Esophagus muscularis mucosa (tissue), 4 donors: Measurements from ENCODE around the gene PPARG. TPM values are rescaled to one million over a fixed set of nuclear protein-coding genes. Genes with fewer than 3 reads are reported as not detected.
"Not testable (repeated sequence)": the region's sequence is repeated elsewhere in the genome, so short reads cannot be mapped to it uniquely, and the experiment has no call there.

Source experiments
- DNase-seq: peaks from one replicate; pipeline ENCODE4 v3.0.0-alpha.2; 2017; ENCODE audit errors: extremely low spot score
- H3K27ac ChIP-seq, 4 donors: fragments of 200-600 bp; sonication (generic); replicated peaks in 1 of 4; 1 replicate in 3 of 4; 2 replicates in 1 of 4; pipeline ENCODE4 v1.5.1; 2016 to 2019; ENCODE audit warnings: mild to moderate bottlenecking in 1 of 4
- H3K27me3 ChIP-seq, 4 donors: fragments of 200-600 bp; sonication (generic); one replicate each; pipeline versions ENCODE4 v1.5.1 to v1.6.0; 2016 to 2019
- H3K36me3 ChIP-seq, 4 donors: fragments of 200-600 bp; sonication (generic); one replicate each; pipeline ENCODE4 v1.5.1; 2016 to 2019
- H3K4me1 ChIP-seq, 4 donors: fragments of 200-600 bp; sonication (generic); one replicate each; pipeline ENCODE4 v1.5.1; 2016 to 2019
- H3K4me3 ChIP-seq, 4 donors: fragments of 200-600 bp; sonication (generic); 1 replicate in 2 of 4; 2 replicates in 2 of 4; pipeline ENCODE4 v1.5.1; 2016 to 2019; ENCODE audit warnings: mild to moderate bottlenecking in 4 of 4, moderate library complexity in 1 of 4
- H3K9me3 ChIP-seq, 4 donors: fragments of 200-600 bp; sonication (generic); 1 replicate in 3 of 4; 2 replicates in 1 of 4; pipeline ENCODE4 v1.5.1; 2016 to 2019
- CTCF ChIP-seq, 3 experiments: fragments of 200-600 bp in 2 of 3; fragments of 450-650 bp in 1 of 3; sonication (generic) in 2 of 3; IDR thresholded peaks; one replicate each; pipeline ENCODE4 v1.5.1; 2017 to 2019; ENCODE audit warnings: antibody characterized with exemption in 3 of 3, mild to moderate bottlenecking in 2 of 3, moderate library complexity in 1 of 3
- EP300 ChIP-seq: sonication (generic); formaldehyde crosslinking; IDR thresholded peaks from one replicate; pipeline ENCODE4 v1.6.1; 2017; ENCODE audit warnings: antibody characterized with exemption
- POLR2A ChIP-seq: fragments of 450-650 bp; IDR thresholded peaks from one replicate; pipeline ENCODE4 v1.6.1; 2017; ENCODE audit warnings: antibody characterized with exemption, moderate library complexity, mild to moderate bottlenecking, low read depth
- POLR2AphosphoS5 ChIP-seq, 2 donors: sonication (generic); formaldehyde crosslinking; IDR thresholded peaks; one replicate each; pipeline ENCODE4 v1.6.1; 2017; ENCODE audit warnings: antibody characterized with exemption in 2 of 2
- WGBS: methylation state at CpG from one replicate; pipeline ENCODE4 v1.1.5; 2018; 5-methylcytosine and 5-hydroxymethylcytosine counted together
- intact Hi-C: fragments of 100-400 bp; cut with DNase I; formaldehyde crosslinking; loops from one replicate; pipeline ENCODE4 v1.15.1; 2023
- total RNA-seq, 4 donors: library from RNA; depleted of rRNA; stranded (reverse); fragments of >200 nt; gene quantifications; one replicate each; pipeline versions ENCODE4 v1.1.0 to v1.2.1, GENCODE V29; 2016

PPARG gene
- total RNA-seq, 4 donors from 2014 or later, result 3.7 to 10.6 (median 8.8) TPM

GRCh38 chr3:12468757-12469156 is 179.9 kb downstream of the PPARG start:
- WGBS, result 42% methylated on average over 2 of the region's 2 CpGs
- intact Hi-C loops, result no loop called here
- H3K4me3 ChIP-seq, result no peak overlapping the region
- no peaks in the 10 kb centered on the region for H3K9me3 ChIP-seq
- DNase-seq, result no peak
- TF ChIP-seq POLR2A, result no peak
- TF ChIP-seq CTCF (IDR thresholded peaks at IDR 0.05), result no peak
- TF ChIP-seq POLR2AphosphoS5 (IDR thresholded peaks at IDR 0.05), result no peak
- no peak for TF ChIP-seq EP300
- H3K27me3 ChIP-seq, result peaks cover 0 to 4% (median 0%) of the 10 kb centered on the region in 4 donors
- H3K36me3 ChIP-seq, result no peaks in the 10 kb centered on the region
- H3K27ac ChIP-seq, result no peak overlapping the region
- no peaks in the 10 kb centered on the region for H3K4me1 ChIP-seq

GRCh38 chr3:12469222-12469621 is 180.4 kb downstream of the PPARG start:
- H3K4me3 ChIP-seq, H3K36me3 ChIP-seq, H3K4me1 ChIP-seq, H3K27me3 ChIP-seq, intact Hi-C loops, H3K9me3 ChIP-seq, DNase-seq, H3K27ac ChIP-seq: not testable (repeated sequence)
- 88% methylated on average over 7 of the region's 7 CpGs for WGBS

GRCh38 chr3:12470111-12470510 is 181.2 kb downstream of the PPARG start:
- Histone ChIP-seq H3K27ac (no peak overlapping the region), H3K27me3 (peaks cover 0 to 4% (median 0%) of the 10 kb centered on the region in 4 donors), H3K36me3 (no peaks in the 10 kb centered on the region), H3K4me1 (no peaks in the 10 kb centered on the region), H3K4me3 (no peak overlapping the region), H3K9me3 (no peaks in the 10 kb centered on the region)
- TF ChIP-seq POLR2A, result no peak
- TF ChIP-seq POLR2AphosphoS5 (IDR thresholded peaks at IDR 0.05), result no peak
- no peak for TF ChIP-seq EP300
- no peak for TF ChIP-seq CTCF (IDR thresholded peaks at IDR 0.05)
- intact Hi-C loops, result loop anchor here (10.0 kb wide), 1 partner anchor 185 kb away; the partner anchor contains the start of gene PPARG
- no peak for DNase-seq
- WGBS, result 91% methylated on average over 5 of the region's 5 CpGs

- intact Hi-C loops, result loop anchor here (10.0 kb wide), 1 partner anchor 186 kb away; the partner anchor contains the start of gene PPARG
- Histone ChIP-seq H3K27ac (no peak overlapping the region), H3K4me1 (no peaks in the 10 kb centered on the region), H3K27me3 (peaks cover 0 to 4% (median 0%) of the 10 kb centered on the region in 4 donors), H3K4me3 (no peak overlapping the region), H3K36me3 (no peaks in the 10 kb centered on the region), H3K9me3 (no peaks in the 10 kb centered on the region)
- TF ChIP-seq POLR2A (no peak), POLR2AphosphoS5 (IDR thresholded peaks at IDR 0.05) (no peak), CTCF (IDR thresholded peaks at IDR 0.05) (no peak), EP300 (no peak)
- WGBS, result 85% methylated on average over 3 of the region's 3 CpGs
- no peak for DNase-seq
Observed at GRCh38 chr3:12470680-12471079, 181.8 kb downstream of the PPARG start.

- 79% methylated on average over 11 of the region's 11 CpGs for WGBS
Observed at GRCh38 chr3:12471241-12471640, 182.4 kb downstream of the PPARG start.

More at GRCh38 chr3:12471241-12471640, 182.4 kb downstream of the PPARG start:
- TF ChIP-seq CTCF (IDR thresholded peaks at IDR 0.05) (no peak), POLR2A (no peak), POLR2AphosphoS5 (IDR thresholded peaks at IDR 0.05) (no peak), EP300 (no peak)
- H3K27me3 ChIP-seq, result no peaks in the 10 kb centered on the region
- no peak for DNase-seq
- no peaks in the 10 kb centered on the region for H3K36me3 ChIP-seq
- no peak overlapping the region for H3K27ac ChIP-seq
- H3K4me3 ChIP-seq, result no peak overlapping the region
- intact Hi-C loops, result loop anchor here (10.0 kb wide), 1 partner anchor 186 kb away; the partner anchor contains the start of gene PPARG
- no peaks in the 10 kb centered on the region for H3K9me3 ChIP-seq
- peaks cover 0 to 5% (median 4%) of the 10 kb centered on the region in 4 donors for H3K4me1 ChIP-seq
